LoVo (cell line): ENCODE results near the gene DDO.

Source experiments
- DNase-seq: peaks from one replicate; pipeline ENCODE4 v3.0.0-alpha.2; 2016; ENCODE audit warnings: low spot score

DDO gene, protein sequence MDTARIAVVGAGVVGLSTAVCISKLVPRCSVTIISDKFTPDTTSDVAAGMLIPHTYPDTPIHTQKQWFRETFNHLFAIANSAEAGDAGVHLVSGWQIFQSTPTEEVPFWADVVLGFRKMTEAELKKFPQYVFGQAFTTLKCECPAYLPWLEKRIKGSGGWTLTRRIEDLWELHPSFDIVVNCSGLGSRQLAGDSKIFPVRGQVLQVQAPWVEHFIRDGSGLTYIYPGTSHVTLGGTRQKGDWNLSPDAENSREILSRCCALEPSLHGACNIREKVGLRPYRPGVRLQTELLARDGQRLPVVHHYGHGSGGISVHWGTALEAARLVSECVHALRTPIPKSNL

DNA sequence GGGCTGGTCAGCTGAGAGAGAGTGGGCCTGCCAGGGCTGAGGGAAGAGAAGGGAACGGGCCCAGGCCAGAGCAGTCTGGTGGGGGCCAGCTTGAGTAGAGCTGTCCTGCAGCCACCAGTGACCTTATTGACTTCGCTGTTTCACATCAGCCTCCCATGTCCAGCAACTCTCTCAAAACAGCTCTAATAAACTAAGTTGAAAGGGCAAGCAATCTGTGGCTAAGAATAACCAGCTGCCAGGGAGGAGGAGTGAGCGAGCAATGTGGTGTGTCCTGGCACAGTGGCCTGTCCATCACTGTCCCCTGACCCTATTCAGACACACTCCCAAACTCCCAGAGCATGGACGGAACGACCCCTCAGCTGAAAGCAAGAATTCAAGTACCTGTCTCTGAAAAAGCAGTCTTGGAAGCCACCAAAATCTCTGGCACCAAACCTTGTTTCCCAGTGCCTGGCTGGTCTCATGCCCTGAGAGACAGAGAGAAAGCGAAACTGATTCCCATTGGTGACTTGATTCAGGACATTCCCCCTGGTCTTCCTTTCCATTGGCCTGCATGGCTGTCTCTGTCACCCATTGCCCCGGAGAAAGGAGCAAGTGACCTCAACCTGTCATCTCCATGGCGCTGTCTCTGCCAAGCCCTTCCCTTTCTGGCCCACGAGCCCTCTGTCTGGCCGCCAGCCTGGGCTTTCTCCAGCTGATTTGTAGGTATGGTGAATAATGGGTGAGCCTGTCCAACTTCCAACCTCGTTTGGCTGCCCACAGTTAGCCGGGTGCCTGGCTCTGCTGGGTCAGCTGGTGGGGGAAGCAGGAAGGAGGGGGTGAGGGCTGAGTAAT, at the start of gene DDO:
DDO (minus strand) TSS at position 490 of the 831 bp plus-strand sequence. CDS start 2,113 bp downstream, outside the sequence.
- DNase-seq = peak; percentile 74

DNA sequence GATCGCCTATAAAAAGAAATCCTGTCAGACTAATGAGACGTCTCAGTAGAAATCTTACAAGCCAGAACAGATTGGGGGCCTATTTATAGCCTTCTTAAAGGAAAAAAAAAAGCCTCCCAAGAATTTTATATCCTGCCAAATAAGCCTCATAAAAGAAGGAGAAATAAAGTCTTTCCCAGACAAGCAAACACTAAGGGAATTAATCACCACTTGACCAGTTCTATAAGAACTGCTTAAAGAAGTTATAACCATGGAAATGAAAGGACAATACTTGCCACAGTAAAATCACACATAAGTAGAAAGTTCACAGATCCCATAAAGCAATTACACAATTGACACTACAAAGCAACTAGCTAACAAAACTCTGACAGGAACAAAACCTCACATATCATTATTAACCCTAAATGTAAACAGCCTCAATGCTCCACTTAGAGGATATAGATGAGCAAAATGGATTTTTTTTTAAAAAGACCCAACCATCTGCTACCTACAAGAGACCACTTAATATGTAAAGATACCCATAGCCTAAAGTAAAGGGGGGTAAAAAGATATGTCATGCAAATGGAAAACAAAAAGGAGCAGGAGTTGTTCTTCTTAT, 47.6 kb upstream of the DDO start:
- DNase-seq = no peak

DNA sequence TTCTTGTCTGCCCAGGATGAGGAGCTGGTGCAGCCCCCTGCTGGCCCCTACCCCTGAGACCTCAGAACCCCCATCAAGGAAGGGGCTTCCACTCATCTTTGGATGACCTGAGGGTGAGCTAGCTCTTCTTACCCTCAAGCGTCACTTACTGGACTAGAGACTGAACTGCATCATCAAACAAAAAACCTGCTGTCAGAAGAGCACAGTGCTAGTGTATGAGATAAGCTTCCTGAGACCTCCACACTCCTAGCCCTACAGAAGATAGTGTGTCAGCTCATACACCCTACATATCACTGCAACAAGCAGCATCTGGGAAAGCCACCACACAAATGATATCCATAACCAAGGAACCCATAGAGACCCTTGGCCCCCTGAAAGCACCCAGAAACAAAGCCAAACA, 46.0 kb upstream of the DDO start:
- DNase-seq = no peak

DNA sequence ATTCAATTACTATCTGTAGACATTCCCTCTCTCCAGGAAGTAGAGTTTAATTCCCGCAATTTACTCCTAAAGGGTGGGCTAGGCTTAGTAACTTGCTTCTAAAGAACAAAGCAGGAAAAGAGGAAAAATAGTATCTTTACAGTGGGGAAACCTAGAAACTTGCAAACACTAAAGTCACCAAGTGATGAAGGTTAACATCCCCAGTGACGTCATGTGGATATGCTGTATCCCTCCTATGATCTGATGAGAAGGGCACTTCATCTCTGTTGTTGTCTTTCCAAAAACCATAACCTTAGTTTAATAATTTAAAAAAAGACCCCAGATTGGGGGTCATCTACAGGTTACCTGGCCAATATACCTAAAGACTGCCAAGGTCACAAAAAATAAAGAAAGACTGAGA, 43.8 kb upstream of the DDO start:
- DNase-seq = no peak

DNA sequence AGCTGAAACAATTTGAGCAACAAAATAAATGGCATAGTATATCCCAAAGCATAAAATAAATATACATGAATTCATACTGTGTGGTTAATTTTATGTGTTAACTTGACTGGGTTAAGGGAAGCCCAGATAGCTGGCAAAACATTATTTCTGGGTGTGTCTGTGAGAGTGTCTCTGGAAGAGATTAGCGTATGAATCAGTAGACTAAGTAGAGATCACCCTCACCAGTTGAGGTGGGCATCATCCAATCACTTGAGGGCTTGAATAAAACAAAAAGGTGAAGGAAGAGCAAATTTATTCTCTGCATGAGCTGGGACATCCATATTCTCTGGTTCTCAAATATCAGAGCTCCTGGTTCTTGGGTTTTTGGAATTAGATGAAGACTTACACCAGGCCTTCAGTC, 43.1 kb upstream of the DDO start:
- no peak for DNase-seq

DNA sequence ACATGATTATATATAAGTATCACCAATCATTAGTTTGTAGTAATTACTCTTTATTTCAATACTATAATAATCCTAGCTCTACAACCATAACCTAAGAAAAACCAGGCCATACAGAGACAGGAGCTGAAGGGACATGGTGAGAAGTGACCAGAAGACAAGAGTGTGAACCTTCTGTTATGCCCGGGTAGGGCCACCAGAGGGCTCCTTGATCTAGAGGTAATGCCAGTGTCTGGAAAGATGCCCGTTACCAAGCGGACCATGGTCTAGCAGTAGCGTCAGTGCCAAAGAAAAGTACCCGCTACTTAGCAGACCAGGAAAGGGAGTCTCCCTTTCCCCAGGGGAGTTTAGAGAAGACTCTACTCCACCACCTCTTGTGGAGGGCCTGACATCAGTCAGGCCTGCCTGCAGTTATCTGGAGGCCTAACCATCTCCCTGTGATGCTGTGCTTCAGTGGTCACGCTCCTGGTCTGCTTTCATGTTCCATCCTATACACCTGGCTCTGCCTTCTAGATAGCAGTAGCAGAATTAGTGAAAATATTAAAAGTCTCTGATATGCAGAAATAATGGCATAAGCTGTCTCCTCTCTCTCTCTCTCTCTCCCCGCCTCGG, 42.3 kb upstream of the DDO start:
- peak; percentile 52 for DNase-seq

DNA sequence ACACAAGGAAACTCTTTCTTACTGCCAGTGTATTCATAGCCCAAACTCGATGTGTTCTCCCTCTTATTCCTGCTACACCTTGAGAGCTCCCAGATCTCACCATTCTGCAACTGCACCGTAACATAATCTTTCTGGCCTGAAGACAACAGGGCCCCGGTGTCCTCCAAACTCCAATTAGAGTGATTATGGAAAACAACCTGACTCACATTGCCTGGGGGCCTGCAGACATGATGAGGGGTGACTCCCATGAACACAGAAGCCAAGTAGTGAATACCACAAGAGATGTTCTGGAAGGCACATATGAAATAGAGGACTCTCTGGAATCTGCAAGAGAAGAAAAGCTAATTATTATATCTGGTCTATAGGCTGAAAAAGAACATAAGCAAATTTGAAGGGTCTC, 41.3 kb upstream of the DDO start:
- DNase-seq = no peak

DNA sequence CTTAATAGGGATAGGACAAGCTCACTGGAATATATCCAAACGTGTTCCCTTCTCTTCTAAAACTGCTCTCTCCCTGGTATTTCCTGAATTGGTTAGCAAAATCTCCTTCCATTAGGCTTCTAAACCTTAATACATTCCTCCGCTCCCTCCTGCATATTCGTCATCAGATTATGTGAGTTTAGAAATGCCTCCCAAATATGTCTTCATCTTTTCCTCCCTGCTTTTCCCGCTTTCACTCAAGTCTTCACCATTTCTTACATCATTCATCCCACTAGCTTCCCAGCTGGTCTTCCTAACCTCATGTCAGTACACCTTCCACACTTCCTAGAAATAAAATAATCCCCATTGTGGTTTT, 34.1 kb upstream of the DDO start:
- DNase-seq = no peak

DNA sequence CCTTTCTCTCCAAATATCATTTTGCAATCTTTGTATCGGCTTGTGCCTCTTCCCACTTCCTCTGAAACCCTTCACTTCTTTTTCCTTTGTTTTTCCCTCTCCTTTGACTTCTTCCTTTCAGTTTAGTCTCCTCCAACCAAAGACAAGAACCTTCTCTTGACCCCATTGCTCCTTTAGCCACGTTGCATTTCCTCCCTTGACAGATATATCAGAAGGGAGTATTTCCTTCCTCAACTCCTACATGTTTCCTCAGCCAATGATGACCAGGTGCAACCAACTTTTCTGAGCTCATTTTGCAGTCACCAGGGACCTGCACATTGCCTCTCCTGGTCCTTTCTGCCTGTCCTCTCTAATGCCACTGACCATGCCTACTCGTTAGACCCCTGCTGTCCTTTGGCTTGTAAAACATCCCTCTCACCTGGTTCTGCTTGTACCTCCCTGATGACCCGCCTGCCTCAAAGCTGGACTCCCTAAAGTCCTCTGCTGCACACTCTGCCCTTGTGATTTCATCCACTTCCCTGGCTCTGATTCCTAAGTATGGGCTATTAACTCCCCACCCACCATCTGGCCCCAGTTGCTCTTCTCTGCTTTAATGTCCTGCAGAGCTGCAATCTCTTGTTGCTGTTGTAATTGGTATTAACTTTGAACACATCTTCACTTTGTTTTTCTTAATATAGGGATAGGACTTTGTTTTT, 33.6 kb upstream of the DDO start:
- DNase-seq = no peak

DNA sequence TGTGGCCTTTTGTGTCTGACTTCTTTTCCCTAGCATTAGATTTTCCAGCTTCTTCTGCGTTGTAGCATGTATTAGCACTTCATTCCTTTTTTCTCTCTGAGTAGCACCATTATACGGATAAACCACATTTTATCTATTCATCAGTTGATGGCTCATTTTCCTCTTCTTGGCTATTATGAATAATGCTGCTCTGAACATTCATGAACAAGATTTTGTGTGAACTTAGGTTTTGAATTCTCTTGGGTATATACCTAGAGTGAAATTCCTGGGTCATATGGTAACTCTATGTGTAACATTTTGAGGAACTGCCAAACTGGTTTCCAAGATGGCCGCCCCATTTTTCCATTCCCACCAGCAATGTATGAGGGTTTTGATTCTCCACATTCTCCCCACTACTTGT, 32.4 kb upstream of the DDO start:
- DNase-seq = no peak

DNA sequence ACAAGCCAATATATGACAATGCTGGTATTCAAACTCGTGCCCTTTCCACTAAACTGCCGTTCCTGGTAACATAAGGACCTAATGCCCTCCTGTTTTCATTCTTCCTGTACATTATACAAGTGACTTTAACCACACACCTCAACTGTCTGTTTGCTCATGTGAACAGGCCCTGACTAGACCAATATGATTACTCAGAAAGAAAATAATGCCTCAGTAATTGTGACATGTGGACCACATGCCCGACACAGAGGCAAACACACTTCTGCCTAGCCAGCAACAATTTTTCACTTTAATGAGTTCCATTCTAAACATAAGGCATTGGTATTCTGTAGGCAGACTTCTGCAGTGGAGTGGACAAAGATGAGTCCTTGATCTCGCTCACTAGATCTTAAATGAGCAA, 31.0 kb upstream of the DDO start:
- DNase-seq = no peak

DNA sequence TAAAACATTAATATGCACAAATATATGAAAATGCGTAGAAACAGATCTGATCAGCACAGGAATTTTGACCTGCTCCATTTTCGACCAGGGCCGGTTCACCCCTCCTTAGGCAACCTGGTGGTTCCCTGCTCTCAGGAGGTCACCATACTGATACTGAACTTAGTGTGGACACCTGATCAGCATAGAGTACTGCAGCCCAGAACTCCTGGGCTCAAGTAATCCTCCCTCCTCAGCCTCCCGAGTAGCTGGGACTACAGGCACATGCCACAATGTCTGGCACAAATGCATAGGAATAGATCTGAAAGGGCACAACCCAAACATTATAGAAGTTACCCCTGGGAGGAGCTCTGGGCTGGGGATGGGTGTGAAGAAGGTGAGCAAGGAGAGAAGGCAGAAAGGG, 24.7 kb upstream of the DDO start:
- DNase-seq = no peak

DNA sequence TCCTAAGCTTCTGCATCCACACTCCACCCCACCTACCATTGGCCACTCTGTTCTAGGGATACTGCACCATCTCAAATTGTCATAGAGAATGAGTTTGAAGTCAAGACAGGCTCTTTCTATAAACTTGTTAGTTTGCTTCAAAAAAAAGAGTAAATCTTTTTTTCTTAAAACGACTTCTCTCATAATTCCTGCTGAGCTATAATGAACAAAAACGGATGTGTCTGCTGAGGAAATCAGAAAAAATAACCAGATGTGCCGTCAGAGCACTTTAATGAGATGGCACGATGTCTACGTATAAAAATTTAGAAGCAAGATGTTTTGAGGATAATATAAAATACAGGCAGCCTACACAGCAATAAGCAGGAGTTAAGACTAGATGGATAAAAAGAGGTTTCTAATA, 24.0 kb upstream of the DDO start:
- no peak for DNase-seq

DNA sequence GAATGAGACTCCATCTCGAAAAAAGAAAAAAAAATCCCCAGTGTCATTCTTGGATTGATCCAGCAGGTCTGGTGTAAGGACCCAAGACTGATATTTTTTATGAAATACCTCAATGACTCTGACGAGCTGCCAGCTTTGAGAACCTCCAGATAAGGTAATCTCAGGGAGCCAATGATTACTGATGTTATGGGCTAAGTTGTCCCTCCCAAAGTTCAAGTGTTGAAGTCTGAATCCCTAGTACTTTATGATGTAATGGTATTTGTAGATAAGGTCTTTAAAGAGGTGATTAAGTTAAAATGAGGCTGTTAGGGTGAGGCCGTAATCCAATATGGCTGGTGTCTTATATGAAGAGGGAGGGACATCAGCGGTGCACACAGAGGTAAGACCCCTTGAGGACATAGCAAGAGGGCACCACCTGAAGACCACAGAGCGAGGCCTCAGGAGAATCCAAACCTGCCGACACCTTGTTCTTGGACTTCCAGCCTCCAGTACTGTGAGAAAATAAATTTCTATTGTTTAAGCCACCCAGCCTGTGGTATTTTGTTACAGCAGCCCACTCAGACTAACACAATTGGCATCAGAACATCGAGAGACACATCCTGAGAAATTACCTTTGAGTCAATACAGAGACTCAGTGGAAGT, 19.7 kb upstream of the DDO start:
- DNase-seq = no peak

DNA sequence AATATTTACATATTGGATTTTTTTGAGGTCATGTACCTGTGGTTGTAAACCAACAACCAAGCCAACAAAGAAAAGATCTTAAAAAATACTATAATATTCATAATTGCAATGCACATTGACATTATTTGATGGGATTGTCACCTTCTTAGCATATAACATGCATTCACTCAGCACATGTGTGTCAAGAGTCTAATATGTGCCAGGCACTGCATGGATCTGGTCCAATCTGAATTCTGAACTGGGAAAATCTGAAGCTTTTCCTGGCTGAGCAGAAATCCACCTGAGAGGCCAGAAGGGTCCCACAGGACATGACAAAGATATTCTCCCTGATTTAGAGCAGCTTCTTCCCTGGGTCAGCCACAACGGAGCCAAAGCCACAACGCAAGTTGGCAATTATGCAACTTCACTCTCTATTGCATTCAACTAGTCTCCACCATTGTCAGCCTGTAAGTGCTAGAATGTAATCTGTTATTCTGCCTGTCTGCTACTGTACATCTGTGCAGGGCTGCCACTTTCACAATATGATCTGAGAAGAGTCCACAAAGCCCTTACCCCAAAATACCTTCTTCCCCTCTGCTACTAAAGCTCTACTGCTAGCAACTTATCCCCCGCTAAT, 17.0 kb upstream of the DDO start:
- DNase-seq = no peak

DNA sequence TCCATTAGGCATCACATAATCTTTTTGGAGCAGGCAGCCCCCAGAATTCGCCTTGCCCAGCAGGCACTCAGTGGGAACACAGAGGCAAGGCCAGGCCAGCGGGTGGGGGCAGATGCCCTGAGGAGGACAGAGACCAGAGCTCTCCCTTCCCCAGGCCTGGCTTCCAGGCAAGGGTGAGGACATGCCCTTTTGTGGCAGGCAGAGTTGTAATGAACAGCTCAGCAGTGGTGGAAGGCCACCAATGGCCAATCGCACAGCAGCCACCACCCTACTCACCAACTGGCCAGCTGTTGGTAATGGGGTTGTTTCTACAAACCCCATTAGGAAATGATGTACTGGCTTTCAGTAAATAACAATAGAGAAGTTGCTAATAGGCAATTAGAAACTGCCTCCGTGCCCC, 15.4 kb upstream of the DDO start:
- no peak for DNase-seq

DNA sequence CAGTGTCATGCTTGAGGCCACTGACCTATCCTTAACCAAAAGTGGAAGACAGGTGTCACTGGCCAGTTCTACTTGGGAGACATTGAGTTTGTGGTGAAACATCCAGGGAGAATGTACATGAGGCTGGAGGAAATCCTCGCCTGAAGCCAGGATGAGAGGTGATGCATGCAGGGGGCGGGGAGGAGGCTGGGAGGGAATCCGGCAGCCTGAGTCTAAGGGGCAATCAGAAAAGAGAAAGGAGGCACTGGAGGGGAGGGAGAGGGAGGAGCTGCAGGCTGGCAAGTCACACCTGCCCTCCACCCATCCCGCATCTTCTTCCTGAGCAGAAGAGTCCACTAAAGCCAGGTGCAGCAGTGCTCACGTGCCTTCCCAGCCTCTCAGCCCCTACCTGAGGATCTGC, 14.9 kb upstream of the DDO start:
- DNase-seq = no peak

DNA sequence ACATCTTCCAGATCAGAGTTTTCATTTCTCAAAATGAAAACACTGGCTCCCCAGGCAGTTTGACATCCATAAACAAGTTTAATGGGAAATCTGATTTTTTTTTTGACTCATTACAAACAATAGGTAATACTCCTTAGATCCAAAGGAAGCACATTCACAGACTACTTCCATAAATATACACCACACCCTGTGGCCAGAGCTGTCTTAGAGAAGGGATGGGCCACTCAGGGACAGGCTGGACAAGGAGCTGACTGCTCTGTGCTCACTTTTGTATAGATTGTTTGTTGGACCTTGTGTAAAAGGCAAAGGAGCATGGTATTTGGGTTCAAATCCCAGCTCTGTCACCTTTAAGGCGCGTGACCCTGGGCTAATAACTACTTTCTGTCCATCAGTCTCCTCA, 12.8 kb upstream of the DDO start:
- no peak for DNase-seq

DNA sequence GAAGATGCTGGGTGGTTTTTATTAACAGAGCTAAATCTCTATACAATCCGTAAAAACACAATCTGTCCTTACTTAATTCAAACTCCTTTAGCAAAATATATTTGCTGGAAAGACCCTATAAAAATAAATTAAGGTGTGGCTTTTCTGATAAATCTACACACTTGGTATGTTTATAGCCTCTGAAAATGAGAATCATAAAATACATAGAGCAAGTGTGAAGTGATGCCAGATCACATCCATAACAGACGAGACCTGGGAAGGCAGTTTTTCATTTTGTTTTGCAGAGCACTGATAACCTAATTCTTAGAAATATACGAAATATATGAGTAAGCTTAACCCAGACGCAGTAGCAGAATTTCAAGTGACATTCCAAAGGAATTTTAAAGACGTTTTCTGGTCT, 10.4 kb upstream of the DDO start:
- no peak for DNase-seq

DNA sequence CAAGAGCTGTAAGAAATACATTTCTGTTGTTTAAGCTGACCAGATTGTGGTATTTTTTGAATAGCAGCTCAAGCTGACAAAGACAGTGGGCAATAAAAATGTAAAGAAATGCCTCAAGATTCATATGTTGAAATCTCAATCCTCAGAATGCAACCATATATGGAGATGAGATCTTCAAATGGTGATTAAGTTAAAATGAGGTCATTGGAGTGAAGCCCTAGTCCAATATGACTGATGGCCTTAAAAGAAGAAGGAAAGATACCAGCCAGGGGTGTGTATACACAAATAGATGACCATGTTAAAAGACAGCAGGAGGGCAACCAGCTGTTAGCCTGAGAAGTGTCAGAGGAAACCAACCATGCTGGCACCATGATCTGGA, 7.1 kb upstream of the DDO start:
- DNase-seq = no peak

DNA sequence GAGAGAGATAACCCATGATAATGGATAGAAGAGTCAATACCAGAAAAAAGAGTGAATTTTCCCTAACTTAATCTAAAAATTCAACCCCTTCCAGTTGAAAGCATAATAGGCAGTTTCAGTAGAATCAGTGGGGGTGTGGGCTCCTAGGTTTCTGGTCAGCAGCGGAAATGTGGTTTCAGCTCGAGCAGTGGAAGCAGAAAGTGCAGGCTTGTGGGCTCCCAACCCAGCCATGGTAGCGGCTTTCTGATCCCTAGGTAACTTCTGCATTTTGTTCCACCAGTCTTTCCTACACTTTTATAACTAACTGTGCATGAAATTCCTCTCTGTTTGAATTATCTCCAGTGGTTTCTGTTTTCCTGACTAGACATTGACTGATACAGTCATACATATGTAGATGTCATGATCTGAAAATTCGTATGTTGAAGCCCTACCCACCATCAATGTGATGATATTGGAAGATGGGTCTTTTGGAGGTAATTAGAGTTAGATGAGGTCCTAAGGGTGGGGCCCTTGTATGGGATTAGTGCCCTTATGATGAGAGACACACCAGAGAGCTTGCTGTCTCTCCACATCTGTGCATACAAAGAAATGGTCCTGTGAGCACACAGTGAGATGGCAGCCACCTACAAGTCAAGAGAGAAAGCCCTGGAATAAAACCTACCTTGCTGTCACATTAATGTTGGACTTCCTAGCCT, 6.5 kb upstream of the DDO start:
- DNase-seq = no peak
